ENCODE results near the gene MRPS18B. TPM values are rescaled to one million over a fixed set of nuclear protein-coding genes. Genes with fewer than 3 reads are reported as not detected.
A peak's percentile ranks its signal among the peaks of the same experiment; 100 is the strongest.

The MRPS18B gene
- total and polyA plus RNA-seq, 2 of the 4 experiments (the other 2 are of a cell fraction) = 51.2 to 82.3 TPM

- H4K20me1 ChIP-seq (ENCODE audit: insufficient read depth, low read length) = peaks cover 41% of the 10 kb centered on the region
- ChIA-PET POLR2A (ENCODE audit: unreplicated experiment) (interaction anchor here (0.5 to 0.6 kb wide), 2 partner anchors 16 to 146 kb away, joined by 3 to 31 read pairs; partner anchors contain the start of gene MDC1), CTCF (interaction anchor here (0.5 to 1.5 kb wide), 2 partner anchors 8 to 29 kb away, joined by 3 to 4 read pairs; no protein-coding TSS in a partner anchor)
- H3K56ac ChIP-seq (ENCODE audit: extremely low read depth, insufficient read depth, low read length) = peak within 1 kb of the TSS; percentile 97
- H3K9me1 ChIP-seq (ENCODE audit: insufficient read depth, low read length) = peaks cover 5% of the 10 kb centered on the region; the same call in 1 of the 2 replicates
- H3K79me1 ChIP-seq (ENCODE audit: low read depth in 1 of 2, low read length in 2 of 2) = peaks cover 17 to 41% of the 10 kb centered on the region in 2 experiments
- TF ChIP-seq MAFK (IDR thresholded peaks at IDR 0.05; ENCODE audit: low read depth, low read length) (no peak), CTCF (conservative IDR thresholded peaks at IDR 0.05; ENCODE audit: low read depth, low read length) (no peak), RFX5 (IDR thresholded peaks at IDR 0.05; ENCODE audit: low read depth, low read length) (no peak), USF2 (IDR thresholded peaks at IDR 0.05; ENCODE audit: low read depth, low read length) (peak; percentile 73), RCOR1 (IDR thresholded peaks at IDR 0.05; ENCODE audit: insufficient replicate concordance, low read length) (no peak), MAZ (IDR thresholded peaks at IDR 0.05; ENCODE audit: borderline replicate concordance, low read depth, low read length) (peak; percentile 90; the same call in 1 of the 2 replicates), MXI1 (IDR thresholded peaks at IDR 0.05; ENCODE audit: borderline replicate concordance, low read depth, low read length) (peak; percentile 96), BHLHE40 (IDR thresholded peaks at IDR 0.05; ENCODE audit: low read depth, low read length) (peak; percentile 99), CHD1 (IDR thresholded peaks at IDR 0.05; ENCODE audit: low read depth, low read length) (0 out of 2 replicates have a peak, but pooled peaks have one; percentile 37), NFE2L2 (IDR thresholded peaks at IDR 0.05; ENCODE audit: low read depth, low read length) (no peak), POLR2A (IDR thresholded peaks at IDR 0.05; ENCODE audit: low read depth, low read length) (peak; percentile 93)
- intact Hi-C loops (cut with micrococcal nuclease) = loop anchor here (1.0 kb wide), 1 partner anchor 14 kb away; the partner anchor contains the start of gene PRR3
- H2BK5ac ChIP-seq (ENCODE audit: low read depth, low read length, poor library complexity, severe bottlenecking) = peak within 1 kb of the TSS; percentile 91
- H4K8ac ChIP-seq (ENCODE audit: low read depth in 2 of 2, low read length in 2 of 2) = peak within 1 kb of the TSS; percentile 90 to 100
- peak within 1 kb of the TSS; percentile 89 for H3K18ac ChIP-seq (ENCODE audit: low read depth, low read length)
- H2AK9ac ChIP-seq (replicated peaks; ENCODE audit: low read depth, low read length, poor library complexity) = peak within 1 kb of the TSS; percentile 96
- dilution Hi-C loops (cut with HindIII; ENCODE audit: low sequenced_read_pairs, unreplicated experiment) = no loop called here
- peak within 1 kb of the TSS; percentile 95 for H3K9ac ChIP-seq (ENCODE audit: low read depth, low read length)
- no peaks in the 10 kb centered on the region for H3K27me3 ChIP-seq (ENCODE audit: control insufficient read depth, insufficient read depth, low read length)
- peak within 1 kb of the TSS; percentile 71; the same call in 2 of the 3 replicates for H2BK15ac ChIP-seq (ENCODE audit: low read depth, low read length)
- peak within 1 kb of the TSS; percentile 99 for H3K14ac ChIP-seq (replicated peaks; ENCODE audit: low read depth, low read length)
- 0 out of 2 replicates have a peak within 1 kb of the TSS, but pooled peaks have one; percentile 36 for H2BK20ac ChIP-seq (ENCODE audit: low read depth, low read length)
- H3K9me3 ChIP-seq (ENCODE audit: control insufficient read depth, insufficient read depth, low read length) = no peaks in the 10 kb centered on the region
- peak within 1 kb of the TSS; percentile 95 for H3K27ac ChIP-seq (ENCODE audit: insufficient read depth, low read length)
- peak within 1 kb of the TSS; percentile 90 for H3K4me2 ChIP-seq (ENCODE audit: low read depth, low read length)
- H3K4me1 ChIP-seq (ENCODE audit: control insufficient read depth, insufficient read depth, low read length) = peaks cover 3% of the 10 kb centered on the region
- peak within 1 kb of the TSS; percentile 96 for H2AFZ ChIP-seq (replicated peaks; ENCODE audit: low read length, poor library complexity)
- DNase-seq (peak; percentile 96), ATAC-seq (ENCODE audit: low read depth) (peak; percentile 98)
- peak within 1 kb of the TSS; percentile 95 for H3K23ac ChIP-seq (ENCODE audit: low read depth, low read length)
- peak within 1 kb of the TSS; percentile 89 for H2BK120ac ChIP-seq (ENCODE audit: low read depth, low read length)
- in situ Hi-C loops (cut with MboI; ENCODE audit: low sequenced_read_pairs) = no loop called here
- H4K91ac ChIP-seq (ENCODE audit: insufficient read depth, low read depth, low read length) = peak within 1 kb of the TSS; percentile 99
- 1% methylated on average over 35 of the region's 59 CpGs; no CpG with 5 or more reads in 1 of the 2 experiments for WGBS, 2 experiments (ENCODE audit: extremely low coverage in 2 of 2, insufficient read length in 1 of 2)
- BruUV-seq (replicated peaks) = no TSS peak
- H3K4ac ChIP-seq (ENCODE audit: low read depth, low read length) = peak within 1 kb of the TSS; percentile 99
- H4K5ac ChIP-seq (ENCODE audit: low read depth, low read length) = peak within 1 kb of the TSS; percentile 86
- peak within 1 kb of the TSS; percentile 98 for H2AK5ac ChIP-seq (ENCODE audit: low read depth, low read length)
- 0 out of 2 replicates have a peak, but pooled peaks cover 1% of the 10 kb centered on the region for H3K36me3 ChIP-seq (ENCODE audit: control insufficient read depth, insufficient read depth, low read length)
- peak within 1 kb of the TSS; percentile 74 for H3K4me3 ChIP-seq (ENCODE audit: insufficient read depth, low read depth, low read length)
Observed at GRCh38 chr6:30571075-30571761, 46.4 kb upstream of the MRPS18B start, which contains the start of gene ABCF1. ABCF1 (plus strand) TSS chr6:30571442; CDS start chr6:30571488, 46 bp downstream.

Data from IMR-90 (cell line).